IPS-NIHi7 (cell line): ENCODE measurements around the gene CCDC24.
A peak's percentile ranks its signal among the peaks of the same experiment; 100 is the strongest.

ENCODE experiments used
- DNase-seq: peaks from one replicate; pipeline ENCODE4 v3.0.0; 2012; ENCODE audit warnings: mixed read lengths; ENCODE audit errors: extremely low spot score

CCDC24 gene

DNA sequence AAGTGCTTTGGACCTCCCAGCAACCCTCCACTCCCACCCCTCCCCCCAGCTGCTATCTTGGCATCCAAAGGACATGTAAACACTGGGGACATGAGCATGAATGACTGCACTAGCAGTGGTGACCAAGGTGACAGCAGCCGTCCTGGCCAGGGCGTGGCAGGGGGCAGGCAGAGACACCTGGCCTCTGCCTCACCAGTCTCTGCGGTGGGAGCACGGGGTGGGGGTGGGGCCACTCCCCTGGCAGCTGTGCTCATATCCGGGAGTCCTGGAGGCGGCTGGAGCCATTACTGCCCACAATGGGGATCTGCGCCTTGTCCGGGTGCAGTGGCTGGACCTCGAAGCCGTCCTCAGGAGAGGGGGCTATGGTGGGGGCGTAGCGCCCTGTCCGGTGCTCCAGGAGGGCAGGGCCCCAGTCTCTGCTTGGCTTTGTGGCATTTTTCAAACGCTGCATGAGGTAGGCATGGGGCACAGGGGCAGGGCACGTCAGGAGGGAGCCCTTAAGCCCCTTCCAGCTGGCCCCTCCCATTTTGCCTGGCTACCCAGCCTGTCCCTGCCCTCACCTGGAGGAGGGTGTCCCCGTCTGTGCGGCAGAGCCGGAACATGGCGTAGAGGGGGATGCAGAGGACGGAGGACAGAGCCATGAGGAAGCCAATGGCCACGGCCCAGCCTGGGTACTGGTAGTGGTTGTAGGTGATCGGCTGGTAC is 6.0 kb downstream of the CCDC24 start:
- no peak for DNase-seq

DNA sequence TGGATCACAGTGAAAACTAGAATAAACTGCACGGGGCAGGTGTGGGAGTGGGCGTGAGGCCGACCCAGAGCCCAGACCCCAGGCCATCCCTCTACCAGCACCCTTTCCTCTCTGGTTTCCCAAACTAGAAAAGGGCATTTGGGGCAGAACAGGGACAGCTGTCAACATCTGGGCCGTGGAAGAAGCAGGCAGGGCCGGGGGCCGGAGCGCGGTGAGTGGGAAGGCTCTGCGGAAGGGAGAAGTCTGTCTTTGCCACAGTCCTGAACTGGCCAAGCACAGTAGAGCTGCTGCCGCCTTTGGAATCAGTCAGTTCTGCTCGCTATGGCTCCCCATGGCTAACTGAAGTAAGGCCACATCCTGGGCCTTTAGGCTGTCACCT is 6.6 kb downstream of the CCDC24 start:
- DNase-seq: no peak

DNA sequence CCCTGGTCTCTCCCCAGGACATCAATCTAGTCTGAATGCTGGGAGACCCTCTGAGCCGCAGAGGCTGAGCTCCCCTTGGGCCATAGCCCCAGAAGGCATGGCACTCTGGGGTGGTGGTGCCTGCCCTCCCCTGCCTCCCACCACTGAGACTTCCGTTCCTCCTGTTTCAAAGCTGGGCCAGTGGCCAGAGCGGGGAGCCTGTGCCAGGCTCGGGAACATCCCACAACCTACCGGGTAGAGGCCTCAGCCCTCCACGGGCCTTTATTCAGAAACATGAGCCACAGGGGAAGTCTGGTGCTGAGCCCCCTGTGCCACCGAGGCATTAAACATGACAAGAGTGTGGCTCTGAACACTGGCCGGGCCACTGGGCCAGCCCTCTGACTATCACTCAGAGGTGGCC is 8.1 kb downstream of the CCDC24 start:
- no peak for DNase-seq

DNA sequence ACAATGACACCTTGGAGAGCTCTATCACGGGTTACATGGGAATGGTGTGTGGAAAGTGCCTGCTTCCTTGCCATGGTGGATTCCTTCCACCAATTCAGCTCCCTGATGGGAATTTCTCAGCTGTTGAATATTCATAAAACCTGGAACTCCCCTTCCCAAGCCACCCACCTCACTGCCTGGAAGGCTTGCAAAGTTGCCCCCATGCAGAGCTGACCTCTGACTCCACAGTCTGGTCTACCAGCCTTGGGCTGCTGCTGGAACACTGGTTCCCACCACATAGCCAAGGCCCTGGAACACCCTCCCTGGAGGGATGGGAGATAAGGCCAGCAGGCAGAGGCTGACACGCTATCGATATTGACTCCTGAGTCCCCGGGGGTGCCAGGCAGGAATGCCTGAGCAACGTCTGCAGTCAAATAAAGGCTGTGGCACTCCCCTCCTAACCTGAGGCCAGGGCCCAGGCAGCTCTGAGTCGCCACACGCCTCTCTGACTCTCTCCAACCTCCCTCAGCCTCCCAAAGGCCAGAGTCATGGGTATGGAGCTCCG is 8.8 kb downstream of the CCDC24 start:
- peak; percentile 25 for DNase-seq

DNA sequence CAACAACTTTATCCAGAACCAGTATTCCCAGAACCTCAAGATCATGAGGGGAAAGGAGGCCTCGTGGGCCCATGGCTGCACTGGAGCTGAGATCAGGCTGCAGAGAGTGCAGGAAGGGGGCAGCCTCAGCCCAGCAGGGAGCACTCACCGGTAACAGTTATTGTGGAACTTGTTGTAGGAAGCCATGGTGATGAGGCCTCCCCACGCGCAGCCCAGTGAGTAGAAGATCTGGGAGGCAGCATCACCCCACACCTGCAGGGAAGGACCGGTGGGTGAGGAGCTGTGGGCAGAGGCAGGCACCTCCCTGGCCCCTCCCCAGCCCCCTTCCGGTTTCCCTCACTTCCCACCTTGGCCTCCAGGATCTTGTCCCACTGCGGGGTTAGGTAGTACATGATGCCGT is 10.8 kb downstream of the CCDC24 start:
- no peak for DNase-seq

DNA sequence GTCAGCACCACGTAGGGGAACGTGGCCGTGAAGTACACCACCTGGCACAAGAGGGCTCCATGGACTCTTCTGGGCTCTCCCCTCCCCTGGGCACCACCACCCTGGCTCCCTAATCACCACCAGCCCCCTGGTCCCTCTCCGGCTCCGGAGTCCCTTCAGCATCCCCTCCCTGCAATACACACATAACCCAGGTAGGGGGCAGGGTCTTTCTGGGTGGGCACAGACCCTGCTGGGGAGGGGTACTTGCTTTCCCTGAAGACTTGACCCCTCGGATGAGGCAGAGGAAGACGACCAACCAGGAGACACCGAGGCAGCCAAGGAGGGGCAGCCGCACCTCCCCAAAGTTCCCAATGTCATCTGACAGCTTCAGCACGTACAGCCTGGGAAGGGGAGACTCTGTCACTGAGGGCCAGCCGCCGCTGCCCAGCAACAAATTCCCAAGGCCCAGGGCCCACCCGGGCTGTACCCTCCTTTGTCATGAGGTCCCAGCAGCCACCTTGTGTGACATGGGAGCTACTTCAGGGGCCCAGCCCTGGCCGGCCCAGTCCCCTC is 11.3 kb downstream of the CCDC24 start:
- DNase-seq: peak; percentile 48

DNA sequence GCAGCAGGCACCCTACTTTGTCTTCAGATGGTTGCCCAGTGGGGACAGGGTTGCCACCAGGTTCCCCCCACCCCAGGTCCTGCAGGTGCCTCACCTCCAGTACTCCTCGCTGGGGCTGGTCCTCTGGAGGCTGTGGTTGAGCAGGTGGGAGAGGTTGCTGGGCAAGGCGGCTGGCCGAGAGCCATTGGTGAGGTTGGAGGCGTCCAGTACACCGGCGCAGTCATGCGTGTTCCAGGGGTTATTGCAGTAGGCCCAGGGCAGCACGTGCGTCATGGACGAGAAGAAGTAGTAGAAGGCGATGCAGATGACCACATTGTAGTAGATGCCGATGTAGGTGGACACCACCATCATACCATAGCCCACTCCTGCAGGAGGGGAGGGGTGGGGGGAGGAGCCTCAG is 16.9 kb downstream of the CCDC24 start:
- DNase-seq: no peak

DNA sequence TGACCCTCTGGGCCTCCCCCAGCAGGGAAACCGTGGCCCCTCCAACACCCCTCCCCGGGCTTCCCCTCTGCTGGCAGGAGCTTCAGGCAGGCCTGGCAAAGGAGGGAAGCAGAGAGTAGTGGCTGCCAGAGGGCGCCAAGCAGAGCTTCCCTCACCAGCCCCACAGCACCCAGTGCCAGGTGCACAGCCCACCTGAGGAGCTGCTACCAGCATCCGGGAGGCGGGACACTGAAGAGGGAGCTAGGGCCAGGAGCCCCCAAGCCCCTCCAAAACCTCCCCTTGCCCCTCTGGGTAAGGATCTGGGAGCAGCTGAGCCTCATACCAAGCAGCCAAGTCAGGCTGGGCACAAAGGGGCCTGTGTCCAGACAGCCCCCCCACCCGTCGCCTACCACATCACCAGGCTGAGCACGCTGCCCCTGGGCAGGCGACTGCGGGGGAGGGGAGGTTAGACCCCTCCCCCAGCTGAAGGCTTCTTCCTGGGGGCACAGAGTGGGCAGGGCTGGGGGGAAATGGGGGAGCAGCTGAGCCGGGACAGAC is 19.6 kb downstream of the CCDC24 start:
- no peak for DNase-seq

DNA sequence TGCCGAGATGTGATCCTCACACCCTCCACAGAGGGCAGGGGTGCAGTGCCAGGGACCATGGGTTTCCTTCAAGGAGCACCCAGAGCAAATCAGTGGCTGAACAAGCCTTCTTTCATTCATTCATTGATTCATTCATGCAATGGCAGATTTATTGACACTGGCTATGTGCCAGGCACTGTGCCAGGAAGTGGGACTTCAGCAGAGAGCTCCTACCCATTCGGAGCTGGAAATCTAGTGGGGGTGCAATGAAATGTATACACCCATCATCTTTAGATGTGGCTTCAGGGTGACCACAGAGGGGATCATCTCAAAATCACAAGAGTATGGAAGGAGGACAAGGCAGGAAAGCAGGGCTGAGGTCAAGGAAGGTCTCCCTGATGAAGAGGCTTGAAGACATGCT is 21.0 kb downstream of the CCDC24 start:
- no peak for DNase-seq

DNA sequence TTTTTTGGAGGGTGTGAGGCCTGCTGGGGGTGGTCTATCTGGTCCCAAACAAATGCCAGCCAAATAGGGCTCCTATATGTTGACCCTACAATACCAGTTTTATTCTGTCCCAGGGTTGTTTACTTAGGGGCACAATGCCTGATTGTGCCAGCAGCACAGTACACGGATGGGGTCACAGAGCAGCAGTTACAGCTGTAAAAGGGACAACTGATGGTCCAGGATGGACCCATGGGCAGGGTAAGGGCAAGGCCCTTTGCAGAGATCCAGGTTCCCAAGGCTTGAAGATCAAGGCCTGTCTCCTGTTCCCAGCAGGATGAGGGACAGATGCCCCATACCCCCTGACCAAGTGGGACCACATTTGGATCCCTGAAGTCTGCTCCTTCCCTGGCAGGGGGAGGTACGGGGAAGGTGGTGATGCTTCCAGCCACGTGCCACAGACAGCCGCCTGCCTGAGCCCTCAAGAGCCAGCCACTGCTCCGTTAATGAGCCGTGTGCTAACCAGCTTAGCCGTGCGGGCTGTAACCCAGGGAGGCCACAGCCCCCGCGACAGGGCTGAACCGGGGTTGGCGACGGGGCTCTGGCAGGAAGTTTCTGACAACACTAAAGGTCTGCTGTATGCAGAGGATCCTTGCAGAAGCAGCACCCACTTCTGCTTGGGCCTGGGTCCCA is 21.7 kb downstream of the CCDC24 start:
- no peak for DNase-seq

DNA sequence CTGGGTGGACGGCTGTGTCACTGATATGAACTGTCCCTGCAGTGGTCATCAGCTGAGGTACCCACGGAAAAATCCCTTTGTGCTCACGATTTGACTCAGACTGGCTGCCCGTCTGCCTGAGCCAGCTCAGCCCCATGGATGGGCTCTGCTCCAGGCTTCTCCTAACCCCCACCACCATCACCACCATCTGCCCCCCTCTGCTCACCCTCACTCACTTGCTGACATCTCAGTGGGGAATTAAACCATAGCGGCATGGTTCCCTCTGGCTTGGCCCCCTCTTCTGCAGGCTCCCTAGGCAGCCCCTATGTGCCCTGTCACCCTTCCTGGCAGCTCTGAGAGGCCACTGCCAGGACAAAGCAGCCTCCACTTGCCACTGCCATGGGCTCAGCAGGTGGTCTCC is 22.6 kb downstream of the CCDC24 start:
- no peak for DNase-seq

DNA sequence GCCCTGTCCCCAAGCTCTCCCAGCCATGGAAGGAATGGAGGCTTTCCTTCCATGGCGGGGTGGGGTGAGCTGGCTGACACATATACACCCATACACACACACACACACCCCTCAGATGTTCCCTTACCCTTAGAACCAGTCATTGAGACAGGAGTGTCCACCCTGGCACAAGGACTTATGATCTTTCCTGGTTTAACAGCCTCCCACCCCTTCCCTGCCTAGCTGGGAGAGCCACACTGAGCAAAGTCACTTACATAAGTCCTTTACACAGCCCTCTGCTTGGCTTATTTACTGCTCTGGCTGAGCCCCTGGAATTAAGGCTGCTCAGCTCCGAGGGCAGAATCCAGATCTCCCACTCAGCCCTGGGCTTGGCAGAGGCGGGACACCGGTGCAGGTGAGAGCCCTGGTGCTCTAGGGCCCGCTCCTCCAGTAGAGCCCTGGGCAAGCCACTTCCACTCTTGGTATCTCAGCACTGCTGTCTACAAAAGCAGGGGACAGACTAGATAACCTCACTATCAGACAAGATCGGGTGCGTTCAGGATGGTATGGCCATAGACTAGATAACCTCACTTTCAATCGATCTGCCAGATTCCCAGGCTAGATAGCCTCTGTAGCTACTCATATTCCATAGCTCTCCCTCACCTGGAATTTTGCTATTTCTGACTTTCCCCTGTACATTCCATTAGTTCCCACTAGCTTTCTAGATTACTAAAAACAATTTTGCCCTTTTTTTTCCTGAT is 23.1 kb downstream of the CCDC24 start:
- no peak for DNase-seq

DNA sequence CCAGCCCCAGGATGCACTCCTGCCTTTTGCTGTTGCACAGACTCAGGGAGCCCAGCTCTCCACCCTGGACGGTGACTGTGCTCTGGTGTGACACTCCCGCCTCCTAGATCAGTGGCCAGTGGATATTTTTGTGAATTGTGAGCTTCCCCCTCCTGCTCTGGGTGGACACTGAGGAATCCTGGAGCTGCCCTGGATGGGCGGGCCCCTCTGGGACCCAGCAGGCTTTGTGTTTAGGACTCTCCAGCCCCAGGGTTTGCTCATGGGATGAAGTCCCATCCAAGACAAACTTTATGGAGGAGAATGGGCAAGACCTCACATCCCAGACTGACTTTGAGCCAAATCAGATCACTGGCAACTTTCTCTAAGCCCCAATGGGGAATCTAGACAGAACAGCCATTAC is 23.8 kb downstream of the CCDC24 start:
- no peak for DNase-seq

DNA sequence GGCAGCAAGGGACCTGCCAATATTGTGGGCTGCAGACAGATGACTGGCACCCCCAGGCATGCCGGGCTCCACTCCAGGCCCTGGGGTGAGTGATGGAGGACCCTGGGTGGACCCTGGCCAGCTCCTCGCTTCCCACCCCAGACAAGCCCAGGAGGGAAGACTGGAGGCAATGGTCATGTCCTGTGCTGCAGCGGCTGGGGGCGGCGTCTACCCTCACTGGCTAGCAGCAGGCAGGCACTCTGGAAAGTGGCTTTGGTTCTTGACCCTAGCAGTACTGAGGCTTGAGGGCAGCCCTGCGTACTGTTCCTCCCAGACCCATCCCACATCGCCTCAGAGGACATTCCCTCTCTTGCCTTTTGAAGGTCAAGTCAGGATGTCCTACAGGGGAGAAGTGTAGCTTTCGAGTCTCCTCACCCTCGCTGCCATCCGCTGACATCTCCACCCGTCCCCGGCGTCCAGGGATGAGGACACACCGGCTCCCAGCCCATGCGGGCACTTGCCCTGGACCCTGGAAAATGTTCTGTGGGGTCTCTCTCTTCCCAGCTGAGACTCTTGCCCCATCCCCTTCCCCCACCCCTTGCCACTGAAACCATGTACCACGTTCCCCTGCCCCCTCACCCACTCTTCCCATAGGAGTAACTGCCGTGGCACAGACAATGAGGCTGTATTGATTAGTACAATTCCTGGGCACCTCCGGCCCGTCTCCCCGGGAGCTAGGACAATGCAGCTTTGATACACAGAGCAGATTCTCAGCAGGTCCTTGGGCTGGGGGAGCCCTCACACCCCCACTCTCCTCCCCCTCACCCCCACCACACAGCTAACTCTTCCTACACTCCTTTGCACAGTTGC is 24.9 kb downstream of the CCDC24 start:
- DNase-seq: no peak

DNA sequence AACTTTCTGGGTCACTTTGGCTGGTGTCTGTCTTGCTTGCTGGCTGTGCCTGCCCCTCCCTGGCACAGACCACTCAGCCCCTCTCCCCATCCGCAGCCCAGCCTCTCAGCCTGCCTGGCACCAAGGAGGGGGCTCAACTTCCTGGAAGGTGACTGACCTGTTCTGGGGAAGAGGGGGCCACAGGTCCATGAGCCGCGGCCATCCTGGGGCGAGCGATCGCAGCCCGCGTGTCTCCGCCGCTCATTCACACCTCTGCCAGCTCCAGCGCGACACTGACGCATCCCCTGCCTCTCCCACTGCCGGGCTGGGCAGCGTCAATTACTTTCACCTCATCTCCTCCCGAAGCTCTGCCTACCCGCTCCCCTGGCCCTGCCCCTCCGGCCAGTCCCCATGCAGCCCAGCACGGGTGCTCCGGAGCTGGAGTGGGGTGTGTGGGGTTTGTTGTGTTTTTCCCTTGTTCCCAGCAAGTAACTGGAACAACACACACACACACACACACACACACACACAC is 25.5 kb downstream of the CCDC24 start:
- no peak for DNase-seq

DNA sequence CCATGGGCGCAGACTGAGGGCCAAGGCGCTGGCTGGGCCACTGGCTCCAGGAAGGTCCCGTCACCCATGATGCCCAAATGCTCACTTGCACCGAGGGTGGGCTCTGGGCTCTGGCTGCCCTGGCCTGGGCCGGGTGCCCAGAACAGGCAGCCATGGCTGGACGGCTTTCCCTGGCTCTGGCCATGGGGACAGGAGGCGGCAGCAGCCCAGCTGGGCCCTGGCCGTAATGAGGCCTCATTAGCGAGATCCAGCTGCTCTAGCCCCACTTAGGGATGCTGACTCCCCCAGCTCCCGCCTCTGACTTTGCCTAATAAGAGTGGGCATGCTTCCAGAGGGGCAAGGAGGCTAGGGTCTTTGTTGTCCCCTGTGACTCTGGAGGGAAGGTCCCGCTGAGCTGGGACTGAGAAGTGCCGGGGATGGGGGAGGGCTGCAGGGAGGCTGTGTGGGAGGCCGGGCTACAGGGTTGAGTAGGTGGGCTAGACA is 28.1 kb downstream of the CCDC24 start:
- no peak for DNase-seq

DNA sequence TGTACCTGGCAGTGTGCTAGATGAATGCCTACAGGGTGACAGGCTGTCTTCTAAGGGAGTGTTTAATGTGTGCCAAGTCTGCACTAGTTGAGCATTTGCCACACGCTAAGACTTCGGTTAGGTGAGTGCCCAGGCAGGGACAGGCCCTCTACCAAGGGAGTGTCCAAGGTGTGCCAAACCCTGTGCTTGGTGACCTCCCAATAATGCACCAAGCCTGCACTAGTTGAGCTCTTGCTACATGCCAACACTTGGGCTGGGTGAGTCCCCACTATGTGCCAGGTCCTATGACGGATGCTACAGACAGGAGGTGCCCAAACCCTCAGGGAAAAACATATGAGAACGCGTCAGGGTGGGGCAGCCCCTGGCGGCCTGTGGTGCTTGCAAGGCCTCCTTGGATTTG is 29.1 kb downstream of the CCDC24 start:
- no peak for DNase-seq

DNA sequence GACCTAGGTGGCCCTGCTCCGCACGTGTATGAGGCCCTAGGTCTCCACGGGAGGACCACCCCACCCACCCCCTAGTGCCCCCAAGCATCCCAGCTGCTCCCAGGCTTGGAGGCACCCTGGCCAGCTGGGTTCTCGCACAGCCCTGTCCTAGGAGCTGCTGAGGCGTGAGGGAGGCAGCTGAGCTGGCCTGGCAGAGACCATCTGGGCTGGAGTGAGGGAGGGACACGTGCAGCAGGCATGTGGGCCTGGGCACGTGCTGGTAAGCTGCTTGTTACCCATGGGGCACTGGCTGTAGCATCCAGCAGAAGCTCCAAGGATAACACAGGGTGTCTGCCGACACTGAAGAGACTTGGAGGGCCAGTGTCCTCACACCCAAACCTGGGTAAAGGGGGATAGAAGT is 29.8 kb downstream of the CCDC24 start:
- DNase-seq: no peak

DNA sequence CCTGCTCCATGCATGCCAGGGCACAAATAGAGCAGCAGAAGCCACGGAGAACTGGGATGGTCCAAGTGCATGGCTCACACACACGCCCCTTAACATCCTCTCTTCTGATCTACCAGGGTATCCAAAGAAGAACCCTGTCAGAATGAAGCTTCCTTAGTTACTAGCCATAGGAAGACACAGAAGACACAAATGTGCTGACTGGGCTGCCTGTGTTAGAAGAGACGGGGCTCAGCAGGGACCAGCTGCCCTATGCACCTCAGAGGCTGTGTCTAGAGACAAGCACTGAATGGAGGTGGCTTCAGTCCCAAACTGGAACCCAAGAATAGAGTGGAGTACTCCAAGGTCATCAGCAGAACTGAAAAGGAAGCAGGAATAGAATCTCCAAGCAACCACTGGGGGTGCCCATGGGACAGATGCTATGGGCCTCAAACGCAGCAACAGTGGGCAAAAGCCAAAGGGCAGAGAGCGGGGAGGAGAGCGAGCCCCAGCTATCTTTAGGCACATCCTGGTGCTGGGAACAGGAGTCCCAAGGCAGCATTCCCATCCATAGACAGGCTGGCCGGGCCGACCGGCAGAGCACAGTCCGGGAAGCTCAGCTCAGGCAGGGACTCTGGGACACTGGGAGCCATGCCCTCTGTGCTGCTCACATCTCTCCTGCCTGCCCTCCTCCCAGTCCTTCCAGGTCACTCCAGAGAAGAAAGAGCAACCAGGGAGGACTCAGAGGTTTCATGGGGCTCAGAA is 30.4 kb downstream of the CCDC24 start:
- DNase-seq: no peak
